Activated CD8-positive, alpha-beta memory T cell treated with anti-CD3 and anti-CD28 coated beads, Interleukin-2, amount 50 U/mL, for 24 hours (primary cell): ENCODE results near the gene INPP5D.
"Not testable (repeated sequence)": the region's sequence is repeated elsewhere in the genome, so short reads cannot be mapped to it uniquely, and the experiment has no call there.

Source experiments
- DNase-seq: peaks from one replicate; pipeline ENCODE4 v3.0.0-alpha.2; 2020; ENCODE audit errors: extremely low read depth

The INPP5D gene

GRCh38 chr2:233032551-233033320 is 27.4 kb upstream of the INPP5D start, which contains the start of gene NEU2:
Gene NEU2, plus strand, starts transcription at chr2:233032672. Its CDS starts 0 bp downstream, at chr2:233032672.
- DNase-seq = no peak

GRCh38 chr2:233033672-233034071 is 26.5 kb upstream of the INPP5D start:
- no peak for DNase-seq

GRCh38 chr2:233034091-233034882 is 25.9 kb upstream of the INPP5D start:
- DNase-seq = no peak

GRCh38 chr2:233035426-233036161 is 24.5 kb upstream of the INPP5D start:
- no peak for DNase-seq

- no peak for DNase-seq
Measured at GRCh38 chr2:233036162-233036838, 23.8 kb upstream of the INPP5D start.

- DNase-seq = no peak
Measured at GRCh38 chr2:233037078-233037477, 23.1 kb upstream of the INPP5D start.

- no peak for DNase-seq
Measured at GRCh38 chr2:233039212-233039845, 20.8 kb upstream of the INPP5D start.

- no peak for DNase-seq
Measured at GRCh38 chr2:233039846-233040530, 20.2 kb upstream of the INPP5D start.

- DNase-seq = no peak
Measured at GRCh38 chr2:233040571-233040970, 19.6 kb upstream of the INPP5D start.

GRCh38 chr2:233041722-233042323 is 18.3 kb upstream of the INPP5D start:
- no peak for DNase-seq

GRCh38 chr2:233042549-233042948 is 17.6 kb upstream of the INPP5D start:
- no peak for DNase-seq

- DNase-seq = no peak
Measured at GRCh38 chr2:233044974-233045605, 15.1 kb upstream of the INPP5D start.

GRCh38 chr2:233047206-233047605 is 12.9 kb upstream of the INPP5D start:
- DNase-seq = no peak

GRCh38 chr2:233047667-233048066 is 12.5 kb upstream of the INPP5D start:
- DNase-seq = no peak

GRCh38 chr2:233048569-233049193 is 11.5 kb upstream of the INPP5D start:
- no peak for DNase-seq

GRCh38 chr2:233049194-233049761 is 10.9 kb upstream of the INPP5D start:
- DNase-seq = no peak

GRCh38 chr2:233051241-233052149 is 8.6 kb upstream of the INPP5D start:
- DNase-seq = no peak

- not testable (repeated sequence) for DNase-seq
Measured at GRCh38 chr2:233052517-233052916, 7.6 kb upstream of the INPP5D start.
